Stimulated activated CD8-positive, alpha-beta memory T cell treated with anti-CD3 and anti-CD28 coated beads, Interleukin-12 subunit alpha, Interleukin-12 subunit beta, amount 100 ng/mL, for 24 hours (primary cell): Measurements from ENCODE around the gene TIMP2.

Source experiments
- DNase-seq: peaks from one replicate; pipeline ENCODE4 v3.0.0-alpha.2; 2020; ENCODE audit errors: extremely low read depth

The TIMP2 gene

GRCh38 chr17:78839235-78839761 is 85.9 kb downstream of the TIMP2 start:
- DNase-seq = no peak

- DNase-seq = no peak
Measured at GRCh38 chr17:78838574-78839005, 86.6 kb downstream of the TIMP2 start.

- no peak for DNase-seq
Measured at GRCh38 chr17:78836420-78837021, 88.7 kb downstream of the TIMP2 start.

- no peak for DNase-seq
Measured at GRCh38 chr17:78834571-78834970, 90.6 kb downstream of the TIMP2 start.

- no peak for DNase-seq
Measured at GRCh38 chr17:78832541-78832810, 92.7 kb downstream of the TIMP2 start.

- DNase-seq = no peak
Measured at GRCh38 chr17:78831688-78832540, 93.3 kb downstream of the TIMP2 start.

- DNase-seq = no peak
Measured at GRCh38 chr17:78829477-78829876, 95.7 kb downstream of the TIMP2 start.

GRCh38 chr17:78828470-78829185 is 96.6 kb downstream of the TIMP2 start:
- DNase-seq = no peak

GRCh38 chr17:78826836-78827509 is 98.2 kb downstream of the TIMP2 start:
- no peak for DNase-seq

- no peak for DNase-seq
Measured at GRCh38 chr17:78826421-78826820, 98.8 kb downstream of the TIMP2 start.

GRCh38 chr17:78825696-78826095 is 99.5 kb downstream of the TIMP2 start:
- DNase-seq = no peak

GRCh38 chr17:78824240-78824639 is 100.9 kb downstream of the TIMP2 start:
- DNase-seq = no peak

- no peak for DNase-seq
Measured at GRCh38 chr17:78823282-78824046, 101.7 kb downstream of the TIMP2 start.

GRCh38 chr17:78822552-78822951 is 102.6 kb downstream of the TIMP2 start:
- DNase-seq = no peak

- no peak for DNase-seq
Measured at GRCh38 chr17:78821961-78822360, 103.2 kb downstream of the TIMP2 start.

GRCh38 chr17:78820841-78821240 is 104.3 kb downstream of the TIMP2 start:
- no peak for DNase-seq

- no peak for DNase-seq
Measured at GRCh38 chr17:78819806-78820792, 105.1 kb downstream of the TIMP2 start.

GRCh38 chr17:78819402-78819801 is 105.8 kb downstream of the TIMP2 start:
- DNase-seq = no peak

GRCh38 chr17:78818932-78819331 is 106.3 kb downstream of the TIMP2 start:
- no peak for DNase-seq
